ENCODE results near the gene ABCA3. TPM values are rescaled to one million over a fixed set of nuclear protein-coding genes. Genes with fewer than 3 reads are reported as not detected.

ABCA3 gene
- total and polyA plus RNA-seq, 2 donors from 2014 or later = 5.5 to 35.5 TPM

DNA sequence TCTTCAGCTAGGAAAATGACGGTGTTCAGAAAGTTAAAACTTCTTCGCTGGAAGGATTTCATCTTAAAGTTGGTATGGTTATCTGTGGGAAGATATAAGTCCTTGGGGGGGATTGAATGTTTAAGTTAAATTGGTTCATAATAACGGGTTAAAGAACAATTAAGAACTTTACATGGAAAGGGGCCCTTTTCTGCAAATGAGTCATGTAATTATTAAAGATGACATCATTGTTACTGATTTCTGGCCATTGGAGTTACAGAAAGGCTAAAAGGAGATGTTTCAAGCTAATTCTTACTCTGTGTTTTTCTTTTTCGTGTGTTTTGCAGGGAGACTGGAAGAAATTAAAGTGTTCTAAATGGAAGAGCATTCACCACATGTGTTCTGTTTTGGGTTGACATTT lies 20.6 kb upstream of the ABCA3 start:
- no peaks in the 10 kb centered on the region for H3K36me3 ChIP-seq (ENCODE audit: control insufficient read depth in 2 of 3, insufficient read depth in 3 of 3, low read length in 3 of 3)
- intact Hi-C loops (cut with DNase I) = no loop called here
- no peak for TF ChIP-seq CTCF (IDR thresholded peaks at IDR 0.05; ENCODE audit: borderline replicate concordance, extremely low read depth, insufficient read depth)
- H3K9ac ChIP-seq (ENCODE audit: low read length in 3 of 3) = no peak overlapping the region
- H3K4me3 ChIP-seq (ENCODE audit: low read length in 3 of 3) = no peak overlapping the region
- no peak for FAIRE-seq
- no peak for DNase-seq
- H3K4me1 ChIP-seq (ENCODE audit: control insufficient read depth in 2 of 3, insufficient read depth in 2 of 3, low read depth in 1 of 3, low read length in 3 of 3) = no peaks in the 10 kb centered on the region
- no peaks in the 10 kb centered on the region for H3K27me3 ChIP-seq (ENCODE audit: control insufficient read depth, insufficient read depth, low read length)
- no peak overlapping the region for H3K27ac ChIP-seq (ENCODE audit: low read depth in 2 of 2, low read length in 2 of 2)
- H3K9me3 ChIP-seq (ENCODE audit: control insufficient read depth in 2 of 3, insufficient read depth in 1 of 3, low read length in 3 of 3) = no peaks in the 10 kb centered on the region

DNA sequence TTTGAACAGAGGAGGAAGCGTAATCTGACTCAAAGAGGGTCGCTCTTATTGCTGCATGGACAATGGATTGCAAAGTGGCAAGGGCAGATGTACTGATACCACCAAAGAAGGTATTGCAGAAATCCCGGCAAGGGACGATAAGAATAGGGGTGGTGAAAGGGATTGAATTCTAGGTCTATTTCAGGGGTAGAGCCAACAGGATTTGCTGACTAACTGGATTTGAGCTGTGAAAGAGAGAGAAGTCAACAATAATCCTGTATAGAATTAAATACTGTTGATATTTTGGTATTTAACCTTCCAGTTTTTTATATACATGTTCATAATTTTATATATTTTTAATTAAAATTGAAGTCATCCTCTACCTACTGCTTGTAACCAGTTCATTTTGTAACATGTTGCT lies 19.4 kb upstream of the ABCA3 start:
- no peak for TF ChIP-seq CTCF (IDR thresholded peaks at IDR 0.05; ENCODE audit: borderline replicate concordance, extremely low read depth, insufficient read depth)
- no peak overlapping the region for H3K4me3 ChIP-seq (ENCODE audit: low read length in 3 of 3)
- DNase-seq = no peak
- H3K27me3 ChIP-seq (ENCODE audit: control insufficient read depth, insufficient read depth, low read length) = no peaks in the 10 kb centered on the region
- H3K9ac ChIP-seq (ENCODE audit: low read length in 3 of 3) = no peak overlapping the region
- intact Hi-C loops (cut with DNase I) = no loop called here
- no peak overlapping the region for H3K27ac ChIP-seq (ENCODE audit: low read depth in 2 of 2, low read length in 2 of 2)
- H3K9me3 ChIP-seq (ENCODE audit: control insufficient read depth in 2 of 3, insufficient read depth in 1 of 3, low read length in 3 of 3) = no peaks in the 10 kb centered on the region
- H3K4me1 ChIP-seq (ENCODE audit: control insufficient read depth in 2 of 3, insufficient read depth in 2 of 3, low read depth in 1 of 3, low read length in 3 of 3) = no peaks in the 10 kb centered on the region
- FAIRE-seq = no peak
- no peaks in the 10 kb centered on the region for H3K36me3 ChIP-seq (ENCODE audit: control insufficient read depth in 2 of 3, insufficient read depth in 3 of 3, low read length in 3 of 3)

GRCh38 chr16:2358811-2359210 lies 18.3 kb upstream of the ABCA3 start:
- FAIRE-seq (no peak), DNase-seq (no peak)
- H3K9me3 ChIP-seq (ENCODE audit: control insufficient read depth in 2 of 3, insufficient read depth in 1 of 3, low read length in 3 of 3) = no peaks in the 10 kb centered on the region
- intact Hi-C loops (cut with DNase I) = no loop called here
- no peaks in the 10 kb centered on the region for H3K4me1 ChIP-seq (ENCODE audit: control insufficient read depth in 2 of 3, insufficient read depth in 2 of 3, low read depth in 1 of 3, low read length in 3 of 3)
- no peak overlapping the region for H3K9ac ChIP-seq (ENCODE audit: low read length in 3 of 3)
- no peak overlapping the region for H3K27ac ChIP-seq (ENCODE audit: low read depth in 2 of 2, low read length in 2 of 2)
- no peak overlapping the region for H3K4me3 ChIP-seq (ENCODE audit: low read length in 3 of 3)
- no peaks in the 10 kb centered on the region for H3K27me3 ChIP-seq (ENCODE audit: control insufficient read depth, insufficient read depth, low read length)
- H3K36me3 ChIP-seq (ENCODE audit: control insufficient read depth in 2 of 3, insufficient read depth in 3 of 3, low read length in 3 of 3) = no peaks in the 10 kb centered on the region
- no peak for TF ChIP-seq CTCF (IDR thresholded peaks at IDR 0.05; ENCODE audit: borderline replicate concordance, extremely low read depth, insufficient read depth)

DNA sequence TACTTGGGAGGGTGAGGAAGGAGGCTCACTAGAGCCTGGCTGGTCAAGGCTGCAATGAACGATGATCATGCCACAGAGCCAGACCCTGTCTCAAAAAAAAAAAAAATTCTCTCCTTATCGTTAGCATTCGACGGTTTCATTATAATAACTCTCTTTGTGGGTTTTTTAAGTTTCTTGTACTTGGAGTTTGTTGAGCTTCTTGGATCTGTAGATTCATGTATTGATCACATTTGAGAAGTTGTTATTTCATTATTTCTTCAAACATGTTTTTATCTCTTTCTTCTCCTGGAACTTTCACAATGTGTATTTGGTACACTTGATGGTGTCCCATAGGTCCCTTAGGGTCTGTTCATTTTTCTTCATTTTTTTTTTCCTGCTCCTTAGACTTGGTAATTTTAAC lies 16.8 kb upstream of the ABCA3 start:
- Histone ChIP-seq H3K27ac (ENCODE audit: low read depth in 2 of 2, low read length in 2 of 2) (no peak overlapping the region), H3K4me3 (ENCODE audit: low read length in 3 of 3) (no peak overlapping the region), H3K36me3 (ENCODE audit: control insufficient read depth in 2 of 3, insufficient read depth in 3 of 3, low read length in 3 of 3) (no peaks in the 10 kb centered on the region), H3K9me3 (ENCODE audit: control insufficient read depth in 2 of 3, insufficient read depth in 1 of 3, low read length in 3 of 3) (no peaks in the 10 kb centered on the region), H3K4me1 (ENCODE audit: control insufficient read depth in 2 of 3, insufficient read depth in 2 of 3, low read depth in 1 of 3, low read length in 3 of 3) (no peaks in the 10 kb centered on the region), H3K9ac (ENCODE audit: low read length in 3 of 3) (no peak overlapping the region), H3K27me3 (ENCODE audit: control insufficient read depth, insufficient read depth, low read length) (no peaks in the 10 kb centered on the region)
- intact Hi-C loops (cut with DNase I) = no loop called here
- no peak for DNase-seq
- no peak for TF ChIP-seq CTCF (IDR thresholded peaks at IDR 0.05; ENCODE audit: borderline replicate concordance, extremely low read depth, insufficient read depth)
- FAIRE-seq = no peak
